Stimulated activated CD8-positive, alpha-beta memory T cell treated with anti-CD3 and anti-CD28 coated beads, Interleukin-15, amount 100 ng/mL, for 24 hours (primary cell): ENCODE data around the gene GAPT.
"Not testable (repeated sequence)": the region's sequence is repeated elsewhere in the genome, so short reads cannot be mapped to it uniquely, and the experiment has no call there.

Experiments
- DNase-seq: peaks from one replicate; pipeline ENCODE4 v3.0.0-alpha.2; 2020; ENCODE audit warnings: low read depth

GAPT gene

DNA sequence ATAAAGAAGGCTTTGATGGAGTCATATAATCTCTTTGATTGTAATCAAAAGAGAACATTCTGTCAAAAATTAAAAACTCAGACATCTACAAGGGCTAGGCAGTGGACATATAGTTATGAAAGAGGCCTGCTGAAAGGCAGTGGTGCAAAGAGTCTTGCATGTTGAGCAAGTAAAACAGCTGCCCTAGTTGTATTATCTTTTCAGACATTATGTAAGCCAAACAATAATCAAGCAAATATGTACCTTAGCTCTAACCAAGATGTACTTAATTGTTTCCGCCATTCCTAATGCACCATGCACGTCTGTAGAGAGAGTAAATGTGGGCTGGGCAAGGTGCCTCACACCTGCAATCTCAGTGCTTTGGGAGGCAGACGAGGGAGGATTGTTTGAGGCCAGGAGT, 14.3 kb downstream of the GAPT start:
- no peak for DNase-seq

DNA sequence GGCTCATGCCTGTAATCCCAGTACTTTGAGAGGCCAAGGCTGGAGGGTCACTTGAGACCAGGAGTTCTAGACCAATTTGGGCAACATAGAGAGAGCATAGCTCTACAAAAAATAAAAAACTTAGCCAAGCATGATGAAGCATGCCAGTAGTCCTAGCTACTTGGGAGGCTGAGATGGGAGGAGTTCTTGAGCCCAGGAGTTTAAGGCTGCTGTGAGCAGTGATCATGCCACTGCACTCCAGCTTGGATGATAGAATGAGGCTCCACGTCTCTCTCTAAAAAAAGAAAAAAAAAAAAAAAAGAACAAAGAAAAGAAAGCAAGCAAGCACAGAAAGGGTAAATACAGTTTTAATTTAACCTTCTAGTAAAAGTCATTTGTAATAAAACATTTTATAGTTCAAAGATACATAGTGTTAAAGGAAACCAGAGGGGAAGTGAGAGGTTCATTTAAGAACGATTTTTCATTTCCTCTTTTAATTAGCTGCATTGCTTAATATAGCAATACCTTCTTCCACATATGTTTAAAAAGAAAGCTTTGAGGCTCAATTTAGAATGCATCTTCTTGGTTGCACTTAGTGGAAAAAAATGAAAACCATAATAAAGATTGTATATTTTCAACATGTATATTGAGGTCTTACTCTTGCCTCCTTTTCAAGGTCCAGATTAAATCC, 14.9 kb downstream of the GAPT start:
- no peak for DNase-seq

DNA sequence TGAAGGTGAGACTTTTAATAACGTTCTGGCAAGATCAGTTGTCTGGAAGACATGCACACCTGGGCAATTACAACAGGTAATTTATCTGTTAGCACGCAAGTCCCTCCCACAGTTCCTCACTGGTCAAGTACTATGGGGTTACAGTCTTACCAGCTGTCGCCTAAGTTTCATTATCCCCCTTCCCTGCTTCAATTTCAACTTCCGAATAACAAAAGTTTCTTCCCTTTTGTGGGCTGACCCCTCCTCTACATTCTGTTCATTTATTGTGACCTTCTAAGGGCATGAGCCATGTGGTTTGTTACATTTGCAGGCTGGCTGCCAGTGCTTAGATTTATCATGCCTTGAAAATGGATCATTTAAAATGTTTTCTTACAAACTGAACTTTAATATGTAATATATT, 16.5 kb downstream of the GAPT start:
- DNase-seq = no peak

DNA sequence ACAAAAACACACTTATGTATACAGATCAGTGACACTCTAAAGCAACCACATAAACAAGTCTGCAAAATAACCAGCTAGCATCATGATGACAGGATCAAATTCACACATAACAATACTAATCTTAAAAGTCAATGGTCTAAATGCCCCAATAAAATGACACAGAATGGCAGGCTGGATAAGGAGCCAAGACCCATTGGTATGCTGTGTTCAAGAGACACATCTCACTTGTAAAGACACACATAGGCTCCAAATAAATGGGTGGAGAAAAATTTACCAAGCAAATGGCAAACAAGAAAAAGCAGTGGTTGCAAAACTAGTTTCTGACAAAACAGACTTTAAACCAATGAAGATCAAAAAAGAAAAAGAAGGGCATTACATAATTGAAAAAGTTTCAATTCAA, 26.0 kb downstream of the GAPT start:
- DNase-seq = no peak

DNA sequence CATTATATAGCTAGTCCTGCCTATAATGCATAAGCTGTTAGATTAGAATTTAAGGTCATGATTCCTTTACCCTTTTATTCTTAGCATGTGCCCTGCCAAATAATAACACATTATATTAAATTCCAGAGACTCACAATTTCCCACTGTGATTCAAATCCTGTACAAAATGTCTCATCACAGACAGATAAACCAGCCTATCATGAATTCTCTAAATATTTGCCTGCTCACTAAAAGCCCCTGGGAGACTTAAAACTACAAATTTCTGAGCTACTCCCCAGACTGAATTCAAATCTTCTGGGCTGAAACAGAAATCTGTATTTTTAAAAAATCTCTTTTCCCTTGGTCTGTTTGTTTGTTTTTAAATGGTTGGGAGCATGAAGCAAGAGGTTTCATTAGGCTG, 32.7 kb downstream of the GAPT start:
- DNase-seq = no peak

DNA sequence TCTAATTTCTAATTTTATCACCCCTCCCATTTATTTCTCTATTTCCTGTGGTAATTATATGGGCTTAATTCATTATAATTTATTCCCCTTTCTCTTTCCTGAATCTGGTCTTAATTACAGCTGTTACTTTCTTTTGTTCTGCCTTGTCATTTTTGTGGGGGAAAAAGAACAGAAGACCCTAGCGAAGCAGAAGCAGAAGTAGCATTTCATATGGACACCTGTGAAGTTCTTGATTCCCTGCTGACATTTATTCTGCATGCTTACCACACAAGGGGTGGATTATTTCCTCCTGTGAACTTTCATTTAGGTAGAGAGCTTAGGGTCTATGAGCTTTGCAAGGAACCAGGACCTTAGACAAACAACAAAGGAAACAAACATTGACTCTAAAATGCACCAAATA, 33.3 kb downstream of the GAPT start:
- DNase-seq = no peak

DNA sequence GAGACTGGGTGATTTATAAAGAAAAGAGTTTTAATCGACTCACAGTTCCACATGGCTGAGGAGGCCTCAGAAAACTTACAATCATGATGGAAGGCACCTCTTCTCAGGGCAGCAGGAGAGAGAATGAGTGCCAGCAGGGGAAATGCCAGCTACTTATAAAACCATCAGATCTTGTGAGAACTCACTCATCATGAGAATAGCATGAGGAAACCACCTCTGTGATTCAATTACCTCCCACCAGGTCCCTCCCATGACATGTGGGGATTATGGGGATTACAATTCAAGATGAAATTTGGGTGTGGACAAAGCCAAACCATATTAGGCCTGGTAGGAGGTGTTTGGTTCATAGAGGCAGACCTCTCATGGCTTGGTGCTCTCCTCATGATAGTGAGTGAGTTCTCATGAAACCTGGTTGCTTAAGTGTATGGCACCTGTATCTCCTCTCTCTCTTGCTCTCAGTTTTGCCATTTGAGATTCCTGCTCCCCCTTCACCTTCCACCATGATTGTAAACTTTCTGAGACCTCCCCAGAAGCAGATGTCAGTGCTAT, 39.8 kb downstream of the GAPT start:
- DNase-seq = no peak

DNA sequence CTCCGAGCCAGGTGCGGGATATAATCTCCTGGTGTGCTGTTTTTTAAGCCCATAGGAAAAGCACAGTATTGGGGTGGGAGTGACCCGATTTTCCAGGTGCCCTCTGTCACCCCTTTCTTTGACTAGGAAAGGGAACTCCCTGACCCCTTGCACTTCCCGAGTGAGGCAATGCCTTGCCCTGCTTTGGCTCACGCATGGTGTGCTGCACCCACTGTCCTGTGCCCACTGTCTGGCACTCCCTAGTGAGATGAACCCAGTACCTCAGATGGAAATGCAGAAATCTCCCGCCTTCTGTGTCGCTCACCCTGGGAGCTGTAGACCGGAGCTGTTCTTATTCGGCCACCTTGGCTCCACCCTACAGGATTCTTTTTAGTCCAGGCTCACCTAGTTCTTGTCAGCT, 50.7 kb downstream of the GAPT start:
- DNase-seq = not testable (repeated sequence)

DNA sequence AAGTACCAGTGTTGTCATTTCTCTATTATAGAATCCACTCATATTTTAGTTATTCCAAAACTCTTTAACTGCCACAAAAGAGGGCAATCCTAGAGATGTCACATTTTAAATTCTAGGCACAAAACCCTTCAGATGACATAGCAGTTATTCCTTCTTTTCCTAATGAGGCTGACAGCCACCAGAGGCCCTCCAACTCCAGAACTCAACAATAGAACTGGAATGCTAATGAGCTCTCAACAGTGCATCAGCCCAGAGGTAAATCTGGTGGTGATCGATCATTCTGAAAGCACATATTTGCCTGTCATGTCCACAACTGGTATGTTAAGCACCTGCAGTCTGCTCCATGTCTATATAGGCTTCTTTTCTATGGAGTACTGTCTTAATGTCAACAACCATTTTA, 51.5 kb downstream of the GAPT start:
- DNase-seq = no peak

DNA sequence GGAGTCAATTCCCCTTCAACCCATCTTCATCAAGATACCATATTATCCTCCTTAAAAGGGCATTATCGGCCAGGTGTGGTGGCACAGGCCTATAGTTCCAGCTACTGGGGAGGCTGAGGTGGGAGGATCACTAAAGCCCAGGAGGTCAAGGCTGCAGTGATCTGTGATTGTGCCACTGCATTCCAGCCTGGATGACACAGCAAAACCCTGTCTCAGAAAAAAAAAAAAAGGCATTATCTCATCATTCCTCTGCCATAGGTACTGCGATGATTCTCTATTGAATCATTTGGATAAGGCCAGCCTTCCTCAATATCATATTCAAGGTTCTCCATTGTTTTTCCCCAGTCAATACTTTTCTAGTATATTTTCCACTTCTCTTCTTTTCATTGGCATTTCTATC, 52.5 kb downstream of the GAPT start:
- no peak for DNase-seq

DNA sequence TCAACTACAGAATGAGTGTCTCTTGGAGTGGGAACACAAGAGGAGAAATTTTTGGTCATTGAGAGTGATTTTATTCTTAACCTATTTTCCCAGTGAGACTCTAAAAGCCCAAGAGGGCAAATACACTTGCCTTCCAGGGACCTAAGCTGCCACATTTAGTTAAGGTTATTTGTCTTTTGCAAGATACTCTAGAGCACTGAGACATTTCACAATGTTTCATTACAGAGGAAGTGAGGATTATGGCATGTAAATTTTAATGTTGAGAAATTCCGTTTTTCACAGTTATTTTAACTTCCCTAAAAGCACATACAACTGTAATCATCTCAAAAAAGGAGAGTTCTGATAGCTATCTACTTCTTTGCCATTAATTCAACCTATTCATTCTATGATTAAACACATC, 53.0 kb downstream of the GAPT start:
- no peak for DNase-seq

DNA sequence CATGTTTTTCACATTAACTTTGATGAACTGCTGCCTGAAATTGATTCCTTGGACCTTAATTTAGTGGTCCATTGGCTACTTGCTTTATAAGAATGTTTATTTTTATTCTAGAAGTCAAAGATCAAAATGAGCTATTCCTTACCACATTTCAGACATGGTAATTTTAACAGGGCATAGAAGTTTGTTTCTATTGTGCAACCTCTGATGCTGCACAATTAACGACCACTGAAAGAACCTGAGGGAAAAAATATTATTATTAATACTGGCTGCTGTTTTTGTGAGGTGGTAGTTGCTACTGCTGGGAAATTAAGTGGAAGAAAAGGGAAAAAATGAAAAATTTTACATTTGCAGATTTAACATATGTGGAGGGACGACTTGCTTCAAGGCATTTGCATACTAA, 53.7 kb downstream of the GAPT start:
- no peak for DNase-seq

DNA sequence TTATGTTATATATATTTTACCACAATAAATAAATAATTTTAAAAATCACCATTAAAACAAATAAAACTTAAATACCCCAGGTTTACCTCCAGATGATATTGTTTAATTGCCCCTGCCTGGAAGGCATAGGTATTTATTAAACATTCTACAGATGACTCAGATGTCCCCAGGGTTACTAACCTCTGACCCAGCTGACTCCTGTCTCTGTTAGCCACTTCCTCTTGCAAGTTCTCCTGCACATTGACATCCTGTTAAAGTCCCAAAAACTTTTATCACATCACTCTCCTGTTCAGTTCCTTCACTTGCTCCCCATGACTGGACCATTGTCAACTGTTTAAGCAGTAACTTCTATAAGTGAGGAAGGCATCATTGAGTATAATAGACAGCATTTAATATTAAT, 54.7 kb downstream of the GAPT start:
- DNase-seq = no peak
